HG02840 (cell line): ENCODE measurements around the gene EGFL7.

Source experiments
- ATAC-seq: cut with Tn5 transposase; IDR thresholded peaks from one replicate; pipeline ENCODE4 v1.9.1; 2021; ENCODE audit warnings: mild to moderate bottlenecking, moderate library complexity, moderate number of reproducible peaks; ENCODE audit not compliant: unreplicated experiment, low FRiP score

Gene EGFL7

GRCh38 chr9:136662656-136663581 lies at the start of gene EGFL7:
Gene EGFL7 (plus strand): TSS chr9:136662916. CDS start chr9:136668283, 5,367 bp downstream.
- no peak for ATAC-seq

GRCh38 chr9:136613824-136614371 lies 48.8 kb upstream of the EGFL7 start:
- ATAC-seq: no peak

GRCh38 chr9:136614372-136614922 lies 48.3 kb upstream of the EGFL7 start:
- ATAC-seq: no peak

- ATAC-seq: no peak
Observed at GRCh38 chr9:136614967-136615623, 47.6 kb upstream of the EGFL7 start.

- no peak for ATAC-seq
Observed at GRCh38 chr9:136615631-136616306, 46.9 kb upstream of the EGFL7 start.

- ATAC-seq: no peak
Observed at GRCh38 chr9:136616307-136616635, 46.4 kb upstream of the EGFL7 start.

GRCh38 chr9:136616948-136617695 lies 45.6 kb upstream of the EGFL7 start:
- ATAC-seq: no peak

- no peak for ATAC-seq
Observed at GRCh38 chr9:136617746-136618579, 44.8 kb upstream of the EGFL7 start.

- ATAC-seq: no peak
Observed at GRCh38 chr9:136618580-136619547, 43.9 kb upstream of the EGFL7 start.

GRCh38 chr9:136619742-136620440 lies 42.8 kb upstream of the EGFL7 start:
- no peak for ATAC-seq

- no peak for ATAC-seq
Observed at GRCh38 chr9:136620441-136621018, 42.2 kb upstream of the EGFL7 start.

- no peak for ATAC-seq
Observed at GRCh38 chr9:136621019-136621733, 41.5 kb upstream of the EGFL7 start.

- ATAC-seq: no peak
Observed at GRCh38 chr9:136621734-136622093, 41.0 kb upstream of the EGFL7 start.

GRCh38 chr9:136622538-136622948 lies 40.2 kb upstream of the EGFL7 start:
- no peak for ATAC-seq

- ATAC-seq: no peak
Observed at GRCh38 chr9:136623016-136623841, 39.5 kb upstream of the EGFL7 start.

- ATAC-seq: no peak
Observed at GRCh38 chr9:136623842-136624183, 38.9 kb upstream of the EGFL7 start.
